Endothelial cell of umbilical vein (primary cell): ENCODE results near the gene GORASP1. TPM values are rescaled to one million over a fixed set of nuclear protein-coding genes. Genes with fewer than 3 reads are reported as not detected.

Experiments
- BruUV-seq: library from RNA; stranded (reverse); fragments of 400-500 nt; replicated peaks from 2 replicates; lab custom pipeline; 2021; lab: Mats Ljungman, UMichigan
- CTCF ChIA-PET: fragments of 300-600, 350-600 bp; sonication (Branson Sonifier 250); formaldehyde crosslinking; loops from one replicate; lab custom pipeline; 2021; ENCODE audit warnings: antibody characterized with exemption, inconsistent platforms; lab: Charles Lee
- POLR2A ChIA-PET: fragments of 300-600, 350-600 bp; sonication (Branson Sonifier 250); formaldehyde crosslinking; loops from one replicate; lab custom pipeline; 2021; ENCODE audit warnings: antibody characterized with exemption, inconsistent platforms; lab: Charles Lee
- DNase-seq: peaks from one replicate; pipeline ENCODE4 v3.0.0-alpha.2; 2011; ENCODE audit warnings: low read depth, low spot score
- FAIRE-seq: peaks from 2 replicates; lab custom pipeline; 2011; peaks lifted over from hg19 to GRCh38; lab: Jason Lieb, UNC
- H2AFZ ChIP-seq: 2 replicates; pipeline ENCODE4 v1.6.0; 2012; ENCODE audit warnings: low read depth, low read length, control low read depth, inconsistent platforms
- H3K27ac ChIP-seq: 2 replicates; pipeline ENCODE4 v1.5.1; 2011; ENCODE audit warnings: low read depth, mild to moderate bottlenecking, control low read depth, low read length, moderate library complexity; ENCODE audit not compliant: insufficient read depth
- H3K27me3 ChIP-seq, 2 experiments: 2 replicates each; pipeline versions ENCODE4 v1.6.0 to v1.6.1; 2011; ENCODE audit warnings: low read length in 2 of 2, mixed read lengths in 1 of 2; ENCODE audit not compliant: control insufficient read depth in 2 of 2, insufficient read depth in 2 of 2
- H3K36me3 ChIP-seq, 2 experiments: 2 replicates in 1 of 2; 3 replicates in 1 of 2; pipeline ENCODE4 v1.5.1; 2011; ENCODE audit warnings: low read length in 2 of 2, mild to moderate bottlenecking in 1 of 2, moderate library complexity in 1 of 2; ENCODE audit not compliant: control insufficient read depth in 2 of 2, insufficient read depth in 2 of 2; ENCODE audit errors: extremely low read depth in 1 of 2
- H3K4me1 ChIP-seq: 3 replicates; pipeline ENCODE4 v1.5.1; 2011; ENCODE audit warnings: mild to moderate bottlenecking, low read length; ENCODE audit not compliant: control insufficient read depth, insufficient read depth; ENCODE audit errors: extremely low read depth
- H3K4me2 ChIP-seq: 2 replicates; pipeline ENCODE4 v1.6.1; 2011; ENCODE audit warnings: low read length, control low read depth, mixed read lengths; ENCODE audit not compliant: insufficient read depth
- H3K4me3 ChIP-seq, 3 experiments: fragments of 200-600 bp in 1 of 3; sonication (generic), shearing (Covaris generic) in 1 of 3; replicated peaks in 1 of 3; 2 replicates each; pipeline ENCODE4 v1.5.1; 2011 to 2016; ENCODE audit warnings: control low read depth in 3 of 3, low read length in 3 of 3, mild to moderate bottlenecking in 2 of 3, inconsistent platforms in 1 of 3, low read depth in 1 of 3, moderate library complexity in 1 of 3; ENCODE audit not compliant: insufficient read depth in 1 of 3
- H3K79me2 ChIP-seq: 2 replicates; pipeline ENCODE4 v1.6.0; 2012; ENCODE audit warnings: low read length, inconsistent platforms; ENCODE audit not compliant: control insufficient read depth, insufficient read depth
- H3K9ac ChIP-seq: replicated peaks from 2 replicates; pipeline ENCODE3; 2011; ENCODE audit warnings: low read length, control low read depth; ENCODE audit not compliant: insufficient read depth; ENCODE audit errors: extremely low read depth
- H3K9me1 ChIP-seq: replicated peaks from 3 replicates; pipeline ENCODE4 v1.6.0; 2011; ENCODE audit warnings: mild to moderate bottlenecking, low read length; ENCODE audit not compliant: control insufficient read depth, insufficient read depth; ENCODE audit errors: extremely low read depth
- H3K9me3 ChIP-seq: replicated peaks from 2 replicates; pipeline ENCODE4 v1.5.1; 2012; ENCODE audit warnings: low read length, inconsistent platforms; ENCODE audit not compliant: control insufficient read depth, insufficient read depth
- H4K20me1 ChIP-seq: replicated peaks from 2 replicates; pipeline ENCODE3; 2011; ENCODE audit warnings: mild to moderate bottlenecking, low read length; ENCODE audit not compliant: control insufficient read depth, insufficient read depth; ENCODE audit errors: extremely low read depth
- CTCF ChIP-seq, 2 donors: IDR thresholded peaks; 1 replicate in 1 of 2; 2 replicates in 1 of 2; pipeline ENCODE4 v1.5.1; 2011; ENCODE audit warnings: low read length in 2 of 2, mild to moderate bottlenecking in 2 of 2, moderate library complexity in 2 of 2, control low read depth in 1 of 2, inconsistent platforms in 1 of 2, low read depth in 1 of 2; ENCODE audit not compliant: insufficient read depth in 1 of 2; ENCODE audit errors: extremely low read depth in 1 of 2
- EZH2 ChIP-seq: IDR thresholded peaks from 2 replicates; pipeline ENCODE4 v1.6.1; 2012; ENCODE audit warnings: borderline replicate concordance, low read depth, mild to moderate bottlenecking, moderate library complexity, low read length, inconsistent platforms; ENCODE audit not compliant: severe bottlenecking
- FOS ChIP-seq: IDR thresholded peaks from 2 replicates; pipeline ENCODE4 v1.6.1; 2011; ENCODE audit warnings: mild to moderate bottlenecking, low read length, moderate library complexity, borderline replicate concordance; ENCODE audit not compliant: insufficient read depth
- GATA2 ChIP-seq: IDR thresholded peaks from 2 replicates; pipeline ENCODE4 v1.7.0; 2011; ENCODE audit warnings: low read depth, mild to moderate bottlenecking, moderate library complexity, mixed read lengths, low read length; ENCODE audit not compliant: insufficient read length, insufficient read depth
- JUN ChIP-seq: IDR thresholded peaks from 2 replicates; pipeline ENCODE4 v1.6.1; 2011; ENCODE audit warnings: borderline replicate concordance, low read depth; ENCODE audit not compliant: insufficient read length, insufficient read depth
- MYC ChIP-seq: IDR thresholded peaks from one replicate; pipeline ENCODE4 v1.6.1; 2011; ENCODE audit warnings: mild to moderate bottlenecking, low read depth, low read length
- POLR2A ChIP-seq: IDR thresholded peaks from 2 replicates; pipeline ENCODE4 v1.6.1; 2012; ENCODE audit warnings: low read depth, mild to moderate bottlenecking, control low read depth, low read length
- POLR2AphosphoS5 ChIP-seq: IDR thresholded peaks from 2 replicates; pipeline ENCODE4 v1.6.1; 2012; ENCODE audit warnings: low read depth, mild to moderate bottlenecking, control low read depth, low read length, moderate library complexity; ENCODE audit not compliant: insufficient read depth
- dilution Hi-C: fragments of 300-500 bp; cut with MboI; formaldehyde crosslinking; loops from one replicate; pipeline ENCODE4 v1.15.0; 2019; ENCODE audit warnings: low sequenced_read_pairs; ENCODE audit not compliant: extremely low pct_ligation_motif_present
- intact Hi-C: fragments of 100-400 bp; cut with micrococcal nuclease; formaldehyde crosslinking; loops from one replicate; pipeline ENCODE4 v1.10.0; 2022
- polyA plus RNA-seq, 4 experiments: library from polyadenylated mRNA; depleted of rRNA in 3 of 4; stranded (reverse) in 3 of 4; unstranded in 1 of 4; fragments of >200 nt; gene quantifications; 2 replicates each; pipeline versions ENCODE4 v1.2.1 to v1.2.3, GENCODE V29; 2011 to 2012; ENCODE audit warnings: missing spikeins in 1 of 4
- total RNA-seq: library from RNA; stranded (reverse); gene quantifications from 2 replicates; pipeline ENCODE4 v1.2.3, GENCODE V29; 2021
- TF ChIP-seq, protein P1 (sequence below): IDR thresholded peaks from 2 replicates; pipeline ENCODE4 v1.6.1; 2011; ENCODE audit not compliant: insufficient read depth, insufficient read length

The GORASP1 gene
- total and polyA plus RNA-seq, 2 donors (not counting 3 experiments of a cell fraction or from before 2014, with no cell fraction given): 62.5 to 68.0 TPM

- Histone ChIP-seq H3K4me2 (no peak overlapping the region), H3K9ac (no peak overlapping the region), H3K4me3 (no peak overlapping the region), H3K27ac (no peak overlapping the region), H3K4me1 (no peaks in the 10 kb centered on the region), H3K27me3 (no peaks in the 10 kb centered on the region), H3K9me3 (no peaks in the 10 kb centered on the region), H2AFZ (no peak overlapping the region), H3K79me2 (peaks cover 9% of the 10 kb centered on the region), H3K36me3 (peaks cover 25 to 41% of the 10 kb centered on the region in 2 experiments), H3K9me1 (no peaks in the 10 kb centered on the region), H4K20me1 (no peaks in the 10 kb centered on the region)
- FAIRE-seq (no peak), DNase-seq (no peak)
- intact Hi-C loops (no loop called here), dilution Hi-C loops (no loop called here)
- ChIA-PET CTCF (interaction anchor here (1.7 kb wide), 1 partner anchor 191 kb away, joined by 8 read pairs; no protein-coding TSS in a partner anchor), POLR2A (no interaction called here)
- TF ChIP-seq MYC (no peak), JUN (no peak), POLR2AphosphoS5 (no peak), FOS (no peak), CTCF (IDR thresholded peaks at IDR 0.05; ENCODE audit: extremely low read depth in 1 of 2, insufficient read depth in 1 of 2, low read depth in 1 of 2, low read length in 2 of 2) (no peak), POLR2A (no peak), EZH2 (no peak), GATA2 (no peak)
- TF ChIP-seq, protein P1, sequence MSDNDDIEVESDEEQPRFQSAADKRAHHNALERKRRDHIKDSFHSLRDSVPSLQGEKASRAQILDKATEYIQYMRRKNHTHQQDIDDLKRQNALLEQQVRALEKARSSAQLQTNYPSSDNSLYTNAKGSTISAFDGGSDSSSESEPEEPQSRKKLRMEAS: no peak
- no TSS peak for BruUV-seq
These were observed 9.5 kb downstream of the GORASP1 start for GRCh38 chr3:39097716-39098472.
